Activated T-cell treated with anti-CD3 and anti-CD28 coated beads, Interleukin-2, amount 50 U/mL, for 24 hours (primary cell): ENCODE data around the gene EPB41L2.

Experiments used
- DNase-seq: peaks from one replicate; pipeline ENCODE4 v3.0.0-alpha.2; 2020
- H3K27ac Mint-ChIP-seq: 2 replicates; pipeline ENCODE4 v1.8.0; 2020; ENCODE audit warnings: mild to moderate bottlenecking, mixed read lengths
- H3K27me3 Mint-ChIP-seq: 2 replicates; pipeline ENCODE4 v1.8.0; 2020; ENCODE audit warnings: mixed read lengths
- H3K36me3 Mint-ChIP-seq: 2 replicates; pipeline ENCODE4 v1.8.0; 2020; ENCODE audit warnings: low read depth, mixed read lengths
- H3K4me1 Mint-ChIP-seq: 2 replicates; pipeline ENCODE4 v1.8.0; 2020; ENCODE audit warnings: low read depth, mixed read lengths
- H3K4me3 Mint-ChIP-seq: 2 replicates; pipeline ENCODE4 v1.8.0; 2020; ENCODE audit warnings: mild to moderate bottlenecking, moderate library complexity, mixed read lengths
- H3K9me3 Mint-ChIP-seq: 2 replicates; pipeline ENCODE4 v1.8.0; 2020; ENCODE audit warnings: mixed read lengths

EPB41L2 gene

DNA sequence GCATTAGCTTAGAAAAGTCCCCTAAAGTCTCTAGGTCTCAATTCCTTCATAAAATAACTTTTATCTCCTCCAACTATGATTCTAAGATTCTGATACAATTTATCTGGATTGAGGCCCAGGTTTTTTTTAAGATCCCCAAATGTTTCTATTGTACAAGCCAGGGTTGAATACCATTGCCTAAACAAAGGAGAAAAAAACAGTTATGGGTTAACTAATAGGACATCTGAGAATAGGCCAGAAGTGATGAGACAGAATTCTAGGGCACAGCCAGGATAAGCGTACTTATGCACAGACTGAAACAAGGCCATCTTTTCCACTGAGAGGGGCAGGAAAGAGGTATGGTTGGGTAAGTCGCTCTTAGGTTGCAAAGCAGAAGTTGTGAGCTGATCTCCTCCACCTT, 26.4 kb downstream of the EPB41L2 start:
- Mint-ChIP-seq H3K4me1 (peaks cover 5% of the 10 kb centered on the region), H3K9me3 (no peaks in the 10 kb centered on the region), H3K4me3 (no peak overlapping the region), H3K27ac (no peak overlapping the region), H3K36me3 (no peaks in the 10 kb centered on the region), H3K27me3 (no peaks in the 10 kb centered on the region)
- no peak for DNase-seq

DNA sequence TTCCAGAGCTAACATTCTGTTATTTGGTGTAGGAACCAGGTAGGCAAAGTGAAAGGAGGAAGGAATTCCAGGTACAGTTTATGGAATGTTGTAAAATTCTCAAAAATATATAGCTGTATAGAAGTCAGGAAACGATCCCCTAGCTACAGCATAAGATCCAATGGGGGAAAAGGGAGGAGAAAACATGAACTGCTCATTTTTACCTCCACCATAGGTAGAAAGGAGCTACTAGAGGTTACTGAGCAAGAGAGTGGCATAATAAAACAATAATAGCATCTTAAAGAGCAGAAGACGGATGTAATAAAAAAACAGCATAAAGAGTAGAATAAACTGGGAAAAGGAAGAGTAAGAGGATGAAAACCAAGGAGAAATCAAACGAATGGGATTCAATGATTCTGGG, 26.9 kb downstream of the EPB41L2 start:
- H3K27ac Mint-ChIP-seq, result no peak overlapping the region
- H3K9me3 Mint-ChIP-seq, result no peaks in the 10 kb centered on the region
- no peaks in the 10 kb centered on the region for H3K36me3 Mint-ChIP-seq
- H3K4me1 Mint-ChIP-seq, result peaks cover 5% of the 10 kb centered on the region
- no peak for DNase-seq
- no peaks in the 10 kb centered on the region for H3K27me3 Mint-ChIP-seq
- no peak overlapping the region for H3K4me3 Mint-ChIP-seq

DNA sequence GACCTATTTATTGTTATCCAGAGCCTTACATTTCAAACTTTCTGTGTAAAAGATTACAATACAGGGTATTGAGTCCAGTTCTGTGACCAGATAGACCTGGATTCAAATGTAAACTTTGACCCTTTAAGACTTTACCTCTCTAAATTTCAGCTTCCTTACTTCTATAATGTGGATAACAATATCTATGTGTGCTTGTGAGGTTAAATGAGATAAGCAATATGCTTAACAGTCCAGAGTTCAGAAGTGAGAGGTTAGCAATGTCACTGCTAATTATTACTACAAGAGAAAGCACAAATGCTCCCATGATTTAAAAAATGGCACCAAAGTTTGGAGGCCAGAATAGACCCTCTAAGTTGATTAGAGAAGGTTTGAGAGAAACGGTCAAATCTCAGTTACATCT, 27.5 kb downstream of the EPB41L2 start:
- no peaks in the 10 kb centered on the region for H3K9me3 Mint-ChIP-seq
- peaks cover 5% of the 10 kb centered on the region for H3K4me1 Mint-ChIP-seq
- no peak overlapping the region for H3K27ac Mint-ChIP-seq
- DNase-seq, result no peak
- no peaks in the 10 kb centered on the region for H3K27me3 Mint-ChIP-seq
- no peak overlapping the region for H3K4me3 Mint-ChIP-seq
- H3K36me3 Mint-ChIP-seq, result no peaks in the 10 kb centered on the region

DNA sequence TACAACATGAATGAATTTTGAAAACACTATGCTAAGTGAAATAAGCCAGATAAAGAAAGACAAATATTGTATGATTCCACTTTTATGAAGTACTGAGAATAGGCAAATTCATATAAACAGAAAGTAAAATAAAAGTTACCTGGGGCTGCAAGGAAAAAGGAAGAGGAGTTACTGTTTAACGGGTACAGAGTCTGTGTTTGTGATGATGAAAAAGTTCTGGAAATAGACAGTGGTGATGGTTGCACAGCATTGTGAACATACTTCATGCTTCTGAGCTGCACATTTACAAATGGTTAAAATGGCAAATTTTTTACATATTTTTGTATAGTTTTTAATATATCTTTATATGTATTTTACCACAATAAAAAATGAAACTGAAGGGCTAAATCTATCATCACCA, 29.4 kb downstream of the EPB41L2 start:
- Mint-ChIP-seq H3K27me3 (no peaks in the 10 kb centered on the region), H3K9me3 (no peaks in the 10 kb centered on the region), H3K27ac (no peak overlapping the region), H3K4me1 (peaks cover 5% of the 10 kb centered on the region), H3K36me3 (no peaks in the 10 kb centered on the region), H3K4me3 (no peak overlapping the region)
- no peak for DNase-seq

DNA sequence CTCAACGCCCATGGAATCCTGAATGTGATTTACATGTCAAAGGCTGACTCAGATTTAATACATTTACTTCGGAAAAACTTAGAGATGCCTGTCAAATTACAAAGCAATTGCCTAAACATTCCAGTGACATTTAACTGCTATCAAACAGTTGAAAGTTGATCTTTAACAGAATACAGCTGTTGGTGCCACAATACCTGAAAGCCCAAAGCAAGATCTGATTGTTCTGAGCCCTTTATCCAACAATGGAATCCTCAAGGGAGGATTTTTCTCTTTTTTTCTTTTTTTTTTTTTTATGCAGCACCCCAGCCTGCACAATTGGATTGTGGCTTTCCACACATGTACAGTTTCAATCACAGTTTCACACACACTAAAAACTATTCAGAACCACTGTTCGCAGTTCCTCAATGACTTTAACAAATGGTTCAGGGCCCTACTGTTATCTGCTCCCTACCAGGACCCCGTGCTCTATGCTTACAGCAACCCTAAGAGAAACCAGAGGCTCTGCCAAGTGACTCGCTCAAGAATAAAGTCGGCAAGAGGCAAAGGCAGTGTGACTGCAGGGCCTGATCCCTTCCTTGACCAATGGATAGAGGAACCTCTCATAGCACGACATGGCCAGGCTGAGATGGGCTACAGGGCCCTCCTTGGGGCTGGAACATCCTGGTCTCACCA, 33.3 kb downstream of the EPB41L2 start:
- no peak overlapping the region for H3K4me3 Mint-ChIP-seq
- H3K27me3 Mint-ChIP-seq, result no peaks in the 10 kb centered on the region
- H3K27ac Mint-ChIP-seq, result no peak overlapping the region
- H3K36me3 Mint-ChIP-seq, result no peaks in the 10 kb centered on the region
- DNase-seq, result no peak
- no peaks in the 10 kb centered on the region for H3K9me3 Mint-ChIP-seq
- peaks cover 5% of the 10 kb centered on the region for H3K4me1 Mint-ChIP-seq

DNA sequence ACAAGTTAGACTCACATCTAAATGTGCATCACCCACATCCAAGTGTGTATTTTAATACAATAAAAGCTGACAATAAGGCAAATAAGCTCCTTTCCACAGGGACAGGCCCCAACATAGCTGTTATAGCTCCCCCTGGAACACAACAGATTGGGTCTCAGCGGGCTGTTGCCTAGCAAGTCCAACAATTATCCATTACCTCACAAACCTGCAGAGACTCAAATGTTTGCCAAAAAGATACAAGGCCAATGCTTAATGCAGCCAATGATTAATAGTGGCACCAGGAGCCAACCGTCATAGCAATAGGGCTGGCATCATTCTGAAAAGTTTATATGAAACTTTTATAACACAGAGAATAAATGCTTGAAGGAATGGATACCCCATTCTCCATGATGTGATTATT, 35.7 kb downstream of the EPB41L2 start:
- Mint-ChIP-seq H3K36me3 (no peaks in the 10 kb centered on the region), H3K4me3 (no peak overlapping the region), H3K9me3 (no peaks in the 10 kb centered on the region), H3K4me1 (no peaks in the 10 kb centered on the region), H3K27ac (no peak overlapping the region), H3K27me3 (no peaks in the 10 kb centered on the region)
- no peak for DNase-seq

DNA sequence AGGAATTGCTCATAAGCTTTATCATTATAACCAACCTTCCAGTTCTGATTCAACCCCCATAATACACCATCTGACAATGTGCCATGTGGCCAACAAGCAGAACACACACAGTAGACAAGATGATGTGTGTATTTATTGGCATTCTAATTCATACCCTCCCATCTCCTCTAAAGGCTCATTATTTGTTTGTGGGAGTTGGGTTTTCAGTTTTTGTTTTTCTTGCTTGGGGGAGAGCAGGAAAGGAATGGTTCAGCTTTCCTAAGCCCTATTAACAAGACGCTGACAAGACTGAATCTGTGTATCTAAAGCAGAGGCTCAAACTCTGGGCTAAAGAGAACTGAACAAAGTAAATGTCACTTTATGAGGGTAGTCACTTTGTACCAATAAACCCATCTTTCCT, 36.8 kb downstream of the EPB41L2 start:
- Mint-ChIP-seq H3K9me3 (no peaks in the 10 kb centered on the region), H3K4me1 (no peaks in the 10 kb centered on the region), H3K27ac (no peak overlapping the region), H3K36me3 (no peaks in the 10 kb centered on the region), H3K27me3 (no peaks in the 10 kb centered on the region), H3K4me3 (no peak overlapping the region)
- no peak for DNase-seq

DNA sequence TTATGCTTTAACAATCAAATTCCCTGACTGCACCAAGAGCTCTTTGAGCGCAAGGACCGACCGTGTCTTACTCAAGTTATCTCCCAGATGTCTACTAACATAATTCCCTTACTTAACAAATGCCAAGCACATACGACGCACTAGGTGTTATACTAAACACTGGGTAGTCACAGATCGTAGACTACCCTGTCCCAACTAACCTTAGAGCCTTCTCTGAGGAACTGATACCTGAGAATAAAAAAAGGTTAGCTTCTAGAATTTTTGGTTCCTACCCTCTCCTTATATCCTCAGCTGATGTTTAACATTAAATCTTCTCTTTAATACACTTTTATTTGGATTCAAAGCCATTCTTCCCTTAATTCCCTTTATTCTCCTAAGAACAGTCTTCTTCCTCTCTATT, 38.5 kb downstream of the EPB41L2 start:
- no peak for DNase-seq
- no peaks in the 10 kb centered on the region for H3K27me3 Mint-ChIP-seq
- no peak overlapping the region for H3K27ac Mint-ChIP-seq
- no peaks in the 10 kb centered on the region for H3K36me3 Mint-ChIP-seq
- H3K4me3 Mint-ChIP-seq, result no peak overlapping the region
- H3K4me1 Mint-ChIP-seq, result no peaks in the 10 kb centered on the region
- no peaks in the 10 kb centered on the region for H3K9me3 Mint-ChIP-seq

DNA sequence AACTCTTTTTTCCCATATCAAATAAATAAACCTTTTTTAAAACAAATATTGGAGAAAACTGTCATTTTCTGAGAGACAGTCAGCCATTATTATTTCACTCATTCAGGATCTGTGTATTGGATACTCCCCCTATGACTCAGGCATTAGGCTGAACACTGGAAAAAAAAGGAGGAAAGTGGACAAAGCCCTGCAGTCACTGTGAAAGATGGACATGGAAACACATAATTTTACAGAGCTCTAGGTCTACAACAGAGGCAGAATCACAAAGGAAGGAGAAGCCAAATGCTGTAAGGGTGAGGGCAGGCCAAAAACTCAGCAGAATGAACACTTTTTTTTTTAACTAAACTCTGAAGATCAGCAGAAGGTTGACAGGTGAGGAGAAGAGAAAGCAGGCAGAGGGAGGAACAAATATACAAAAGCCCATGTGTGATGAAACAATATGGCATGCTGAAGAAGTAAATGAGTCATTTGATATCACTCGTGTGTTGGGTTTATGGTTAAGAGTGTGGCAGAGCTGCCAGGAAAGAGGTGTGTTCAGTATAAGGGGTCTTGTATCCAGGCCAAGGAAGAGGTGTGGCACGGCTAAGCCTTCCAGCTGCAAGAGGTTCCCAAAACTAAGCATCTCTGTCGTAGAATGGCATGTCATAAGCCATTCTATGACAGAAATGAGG, 39.1 kb downstream of the EPB41L2 start:
- Mint-ChIP-seq H3K4me1 (no peaks in the 10 kb centered on the region), H3K36me3 (no peaks in the 10 kb centered on the region), H3K27me3 (no peaks in the 10 kb centered on the region), H3K27ac (no peak overlapping the region), H3K9me3 (no peaks in the 10 kb centered on the region), H3K4me3 (no peak overlapping the region)
- no peak for DNase-seq

DNA sequence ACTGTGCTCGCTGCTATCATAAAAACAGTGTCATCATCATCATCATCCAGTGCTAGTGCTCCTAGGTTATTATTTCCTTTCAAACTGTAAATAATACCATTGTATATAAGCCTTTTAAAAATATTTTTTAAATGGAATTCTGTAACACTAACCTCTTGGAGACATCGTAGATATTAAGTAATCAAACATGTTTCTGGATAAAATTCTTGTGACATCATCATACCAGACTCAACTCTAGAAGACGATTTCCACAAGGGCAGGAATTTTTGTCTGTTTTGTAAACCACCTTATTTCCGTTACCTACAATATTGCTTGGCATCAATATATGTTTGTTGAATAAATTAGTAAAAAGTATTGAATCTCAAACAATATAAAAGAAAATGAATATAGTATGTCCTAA, 40.4 kb downstream of the EPB41L2 start:
- no peaks in the 10 kb centered on the region for H3K4me1 Mint-ChIP-seq
- no peaks in the 10 kb centered on the region for H3K9me3 Mint-ChIP-seq
- no peaks in the 10 kb centered on the region for H3K36me3 Mint-ChIP-seq
- no peak for DNase-seq
- H3K27ac Mint-ChIP-seq, result no peak overlapping the region
- H3K27me3 Mint-ChIP-seq, result no peaks in the 10 kb centered on the region
- no peak overlapping the region for H3K4me3 Mint-ChIP-seq

DNA sequence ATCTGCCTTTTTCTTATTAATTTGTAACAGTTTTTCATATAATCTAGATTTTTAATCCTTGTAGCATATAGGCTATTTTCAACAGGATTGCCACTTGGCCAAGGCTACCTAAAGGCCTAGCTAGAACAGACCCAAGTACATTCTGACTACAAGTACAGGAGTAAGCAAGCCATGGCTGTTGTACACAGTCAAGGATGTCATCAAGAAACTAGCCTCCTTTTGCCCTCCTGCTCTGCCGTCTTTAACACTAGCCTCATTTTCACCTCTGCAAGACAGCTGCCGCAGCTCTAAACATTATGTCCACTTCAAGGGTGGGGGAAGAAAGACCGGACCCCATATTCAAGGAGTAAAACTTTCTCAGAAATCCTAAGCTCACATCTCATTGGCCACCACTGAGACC, 45.1 kb downstream of the EPB41L2 start:
- no peaks in the 10 kb centered on the region for H3K36me3 Mint-ChIP-seq
- H3K27ac Mint-ChIP-seq, result no peak overlapping the region
- no peaks in the 10 kb centered on the region for H3K9me3 Mint-ChIP-seq
- H3K27me3 Mint-ChIP-seq, result no peaks in the 10 kb centered on the region
- H3K4me1 Mint-ChIP-seq, result no peaks in the 10 kb centered on the region
- DNase-seq, result no peak
- no peak overlapping the region for H3K4me3 Mint-ChIP-seq

DNA sequence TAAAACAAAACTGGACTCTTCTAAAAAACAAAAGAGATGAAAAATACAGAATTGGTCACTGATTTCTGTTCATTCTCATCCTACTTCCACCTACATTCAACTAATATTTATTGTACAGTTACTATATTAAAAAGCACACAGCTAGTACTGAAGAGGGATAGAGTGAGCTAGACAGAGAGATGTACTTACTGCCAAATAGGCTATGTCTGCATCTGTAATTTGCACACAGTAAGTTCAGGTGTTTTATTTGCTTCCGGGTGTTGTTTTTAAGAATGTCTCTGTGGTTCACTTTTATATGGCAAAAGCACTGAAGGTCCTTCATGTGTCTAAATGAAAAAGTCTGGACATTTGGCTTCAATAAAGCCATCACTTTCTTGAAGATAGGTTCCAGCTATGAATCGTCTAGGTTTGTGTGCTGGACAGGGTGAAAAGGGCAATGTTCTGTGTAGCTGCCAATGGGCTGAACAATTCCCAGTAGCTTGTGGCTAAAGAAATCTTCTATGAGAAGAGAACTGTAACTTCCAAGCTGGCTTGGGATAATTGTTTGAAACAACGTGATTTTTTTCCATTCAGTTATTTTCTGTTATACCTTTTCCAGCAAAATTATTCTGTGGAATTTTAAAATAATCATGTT, 47.3 kb downstream of the EPB41L2 start:
- Mint-ChIP-seq H3K9me3 (no peaks in the 10 kb centered on the region), H3K4me1 (no peaks in the 10 kb centered on the region), H3K36me3 (no peaks in the 10 kb centered on the region), H3K4me3 (no peak overlapping the region), H3K27me3 (no peaks in the 10 kb centered on the region), H3K27ac (no peak overlapping the region)
- no peak for DNase-seq

DNA sequence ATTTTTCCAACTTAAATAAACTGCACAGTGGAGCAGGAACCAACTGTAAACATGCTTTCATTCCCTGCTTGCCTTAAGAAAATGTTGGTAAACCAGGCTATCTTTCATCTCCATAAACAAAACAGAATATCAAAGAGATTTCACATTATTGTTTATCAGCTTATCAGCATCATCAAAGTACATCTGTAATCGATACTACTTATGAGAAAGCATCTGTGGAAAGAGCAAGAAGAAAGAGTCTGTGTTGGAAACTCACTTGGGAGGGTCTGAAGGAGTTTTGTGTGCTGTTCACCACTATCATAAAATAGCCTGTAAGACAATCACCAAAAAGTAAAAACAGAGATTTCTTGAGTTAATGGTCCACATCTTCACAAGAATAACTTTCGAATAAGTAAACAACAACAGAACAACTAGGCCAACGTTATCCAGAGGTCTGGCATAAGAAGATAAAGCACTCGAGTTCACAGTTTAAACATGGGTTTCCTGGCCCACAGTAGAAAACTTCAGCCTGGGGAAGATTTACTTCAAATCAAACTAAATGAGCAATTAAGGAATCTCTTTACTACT, 47.9 kb downstream of the EPB41L2 start:
- H3K4me1 Mint-ChIP-seq, result no peaks in the 10 kb centered on the region
- H3K9me3 Mint-ChIP-seq, result no peaks in the 10 kb centered on the region
- H3K36me3 Mint-ChIP-seq, result no peaks in the 10 kb centered on the region
- no peak overlapping the region for H3K4me3 Mint-ChIP-seq
- no peaks in the 10 kb centered on the region for H3K27me3 Mint-ChIP-seq
- H3K27ac Mint-ChIP-seq, result no peak overlapping the region
- DNase-seq, result no peak

DNA sequence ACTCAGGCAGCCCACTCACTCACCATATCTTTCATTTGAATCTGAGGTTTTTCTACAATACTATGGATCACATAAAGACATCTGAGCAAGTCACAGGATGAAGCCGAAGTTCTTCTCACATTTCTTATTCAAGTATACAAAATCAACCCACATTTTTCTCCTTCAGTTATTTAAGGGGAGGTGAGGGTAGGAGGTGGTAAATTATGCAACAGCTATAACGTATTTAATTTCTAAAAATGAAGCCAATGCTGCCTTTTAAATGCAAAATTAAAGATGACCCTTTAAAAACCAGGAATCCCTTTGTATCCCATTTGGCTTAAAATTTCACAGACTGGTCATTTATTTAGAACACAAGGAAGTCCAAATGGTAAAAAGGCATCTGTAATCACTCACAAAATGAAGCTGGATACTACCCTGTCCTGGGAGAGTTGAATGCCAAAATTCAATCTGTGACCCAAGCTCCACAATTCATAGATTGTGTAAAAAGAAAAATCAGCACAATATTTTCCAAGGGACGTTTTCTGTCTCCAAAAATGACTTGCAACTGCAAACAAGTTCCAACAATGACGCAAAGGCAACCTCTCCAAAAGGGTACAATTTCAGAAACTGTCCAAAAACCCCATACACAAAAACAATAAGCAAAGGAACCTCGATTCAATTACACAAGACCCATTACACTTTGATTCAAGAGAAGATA, 48.8 kb downstream of the EPB41L2 start:
- Mint-ChIP-seq H3K4me3 (no peak overlapping the region), H3K9me3 (no peaks in the 10 kb centered on the region), H3K27ac (no peak overlapping the region), H3K27me3 (no peaks in the 10 kb centered on the region), H3K36me3 (peaks cover 8% of the 10 kb centered on the region), H3K4me1 (no peaks in the 10 kb centered on the region)
- DNase-seq, result no peak

DNA sequence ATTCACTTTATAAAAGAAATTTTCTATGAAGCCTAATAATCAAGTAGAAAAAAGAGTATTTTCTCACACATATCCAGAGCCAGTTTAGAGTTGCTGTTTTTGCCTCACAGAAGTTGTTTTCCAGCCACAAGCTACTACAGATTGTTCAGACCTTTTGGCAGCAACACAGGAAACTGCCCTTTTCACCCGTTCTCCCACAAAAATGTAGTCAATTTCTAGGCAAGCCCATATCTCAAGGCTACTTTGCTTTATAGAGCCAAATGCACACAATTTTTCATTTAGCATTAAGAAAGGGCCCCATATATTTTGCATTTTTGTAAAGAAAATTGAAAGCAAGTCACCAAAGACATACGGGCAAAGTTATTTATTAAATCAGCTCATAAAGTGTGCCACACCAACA, 49.5 kb downstream of the EPB41L2 start:
- H3K4me3 Mint-ChIP-seq, result no peak overlapping the region
- H3K27ac Mint-ChIP-seq, result no peak overlapping the region
- peaks cover 14% of the 10 kb centered on the region for H3K36me3 Mint-ChIP-seq
- peaks cover 4% of the 10 kb centered on the region for H3K9me3 Mint-ChIP-seq
- DNase-seq, result no peak
- no peaks in the 10 kb centered on the region for H3K4me1 Mint-ChIP-seq
- no peaks in the 10 kb centered on the region for H3K27me3 Mint-ChIP-seq
